CD4-positive, alpha-beta T cell treated with Interleukin-2 at 100 ng/mL for 4 hours (primary cell): Measurements from ENCODE around the gene CDC123.
"Not testable (repeated sequence)": the region's sequence is repeated elsewhere in the genome, so short reads cannot be mapped to it uniquely, and the experiment has no call there.

ENCODE experiments used
- DNase-seq: peaks from one replicate; pipeline ENCODE4 v3.0.0-alpha.2; 2020; ENCODE audit warnings: low spot score

CDC123 gene

GRCh38 chr10:12235796-12236195, 39.8 kb downstream of the CDC123 start:
- DNase-seq, result no peak

GRCh38 chr10:12237265-12238220, 41.6 kb downstream of the CDC123 start:
- DNase-seq, result no peak

DNA sequence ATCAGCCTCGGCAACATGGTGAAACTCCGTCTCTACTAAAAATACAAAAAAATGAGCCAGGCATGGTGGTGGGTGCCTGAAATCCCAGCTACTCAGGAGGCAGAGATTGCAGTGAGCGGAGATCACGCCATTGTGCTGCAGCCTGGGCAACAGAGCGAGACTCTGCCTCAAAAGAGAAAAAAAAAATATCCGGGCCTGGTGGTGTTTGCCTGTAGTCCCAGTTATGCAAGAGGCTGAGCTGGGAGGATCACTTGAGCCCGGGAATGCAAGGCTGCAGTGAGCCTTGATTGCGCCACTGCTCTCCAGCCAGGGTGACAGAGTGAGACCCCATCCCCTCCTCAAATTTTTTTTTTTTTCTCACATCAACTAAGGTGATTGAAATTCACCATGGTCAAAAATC, 42.8 kb downstream of the CDC123 start:
- no peak for DNase-seq

- DNase-seq, result no peak
Observed at GRCh38 chr10:12241810-12242529, 46.0 kb downstream of the CDC123 start.

GRCh38 chr10:12243864-12244620, 48.1 kb downstream of the CDC123 start:
- no peak for DNase-seq

- no peak for DNase-seq
Observed at GRCh38 chr10:12250181-12250580, 54.2 kb downstream of the CDC123 start.

DNA sequence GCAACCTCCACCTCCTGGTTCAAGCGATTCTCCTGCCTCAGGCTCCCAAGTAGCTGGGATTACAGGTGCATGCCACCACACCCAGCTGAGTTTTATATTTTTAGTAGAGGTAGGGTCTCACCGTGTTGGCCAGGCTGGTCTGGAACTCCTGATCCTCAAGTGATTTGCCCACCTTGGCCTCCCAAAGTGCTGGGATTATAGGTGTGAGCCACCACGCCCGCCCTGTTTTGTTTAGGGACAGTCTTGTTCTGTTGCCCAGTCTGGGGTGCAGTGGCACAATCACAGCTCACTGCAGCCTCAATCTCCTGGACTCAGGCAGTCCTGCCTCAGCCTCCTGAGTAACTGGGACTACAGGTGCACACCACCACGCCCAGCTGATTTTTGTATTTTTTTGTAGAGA, 54.7 kb downstream of the CDC123 start:
- not testable (repeated sequence) for DNase-seq

DNA sequence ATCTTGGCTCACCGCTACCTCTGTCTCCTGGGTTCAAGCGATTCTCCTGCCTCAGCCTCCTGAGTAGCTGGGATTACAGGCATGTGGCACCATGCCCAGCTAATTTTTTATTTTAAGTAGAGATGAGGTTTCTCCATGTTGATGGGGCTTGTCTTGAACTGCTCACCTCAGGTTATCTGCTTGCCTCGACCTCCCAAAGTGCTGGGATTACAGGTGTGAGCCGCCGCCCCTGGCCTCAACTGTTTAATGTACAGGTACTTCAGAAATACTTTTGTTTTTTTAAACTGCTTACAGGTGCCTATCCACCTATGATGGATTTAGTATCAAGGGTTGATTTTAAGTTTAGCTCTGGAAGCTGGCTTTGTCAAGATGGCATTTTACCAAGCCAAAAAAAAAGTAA, 55.6 kb downstream of the CDC123 start:
- no peak for DNase-seq

- no peak for DNase-seq
Observed at GRCh38 chr10:12252882-12253546, 57.0 kb downstream of the CDC123 start.

GRCh38 chr10:12255048-12255447, 59.1 kb downstream of the CDC123 start:
- no peak for DNase-seq

GRCh38 chr10:12259988-12260387, 64.0 kb downstream of the CDC123 start:
- DNase-seq, result no peak

GRCh38 chr10:12262278-12262981, 66.4 kb downstream of the CDC123 start:
- no peak for DNase-seq

- DNase-seq, result peak; percentile 71
Observed at GRCh38 chr10:12264204-12264940, 68.4 kb downstream of the CDC123 start.

- no peak for DNase-seq
Observed at GRCh38 chr10:12269056-12269455, 73.1 kb downstream of the CDC123 start.

DNA sequence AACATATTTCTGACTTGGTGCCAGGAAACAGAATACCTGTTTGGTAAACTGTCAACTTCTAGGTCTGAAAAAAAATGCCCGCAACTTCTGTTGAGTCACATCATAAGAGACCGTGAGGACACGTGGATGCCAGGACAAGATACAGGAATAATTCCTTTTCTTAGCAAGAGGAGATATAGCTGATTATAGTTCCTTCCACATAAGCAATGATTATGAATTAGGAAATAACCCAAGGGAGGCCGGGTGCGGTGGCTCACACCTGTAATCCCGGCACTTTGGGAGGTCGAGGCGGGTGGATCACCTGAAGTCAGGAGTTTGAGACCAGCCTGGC, 75.2 kb downstream of the CDC123 start:
- DNase-seq, result no peak

- not testable (repeated sequence) for DNase-seq
Observed at GRCh38 chr10:12277862-12278261, 81.9 kb downstream of the CDC123 start.

DNA sequence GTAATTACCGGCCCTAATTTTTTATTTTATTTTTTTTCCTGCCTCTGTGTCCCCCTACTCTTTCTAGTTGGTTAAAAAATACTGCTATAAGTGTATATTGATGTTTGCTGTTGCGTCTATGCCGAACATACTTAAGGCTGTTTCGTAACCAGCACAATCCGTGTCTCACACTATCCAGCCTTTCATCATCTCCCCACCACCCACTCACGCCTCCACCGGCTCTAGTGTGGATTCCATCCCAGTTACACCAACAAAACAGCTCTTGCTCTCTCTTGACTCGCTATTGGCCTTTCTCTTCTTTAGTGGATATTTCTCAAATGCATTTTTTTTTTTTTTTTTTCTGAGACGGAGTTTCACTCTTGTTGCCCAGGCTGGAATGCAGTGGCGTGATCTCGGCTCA, 83.3 kb downstream of the CDC123 start:
- no peak for DNase-seq

- no peak for DNase-seq
Observed at GRCh38 chr10:12287772-12288171, 91.8 kb downstream of the CDC123 start.

DNA sequence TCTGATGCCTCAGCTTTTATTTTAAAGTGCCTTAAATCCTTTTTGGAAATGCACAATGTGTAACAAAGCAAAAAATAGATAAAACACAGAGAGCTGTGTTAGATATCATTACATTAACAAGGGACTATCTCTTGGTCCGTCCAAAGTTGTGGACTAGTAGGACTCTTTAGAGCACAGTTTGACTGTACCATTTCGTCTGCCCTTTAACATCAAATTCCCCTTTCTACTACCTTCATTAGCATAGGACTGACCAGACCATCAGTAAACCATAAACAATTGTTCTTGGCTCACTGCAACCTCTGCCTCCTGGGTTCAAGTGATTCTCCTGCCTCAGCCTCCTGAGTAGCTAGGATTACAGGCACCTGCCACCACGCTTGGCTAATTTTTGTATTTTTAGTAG, 101.8 kb downstream of the CDC123 start:
- DNase-seq, result not testable (repeated sequence)

- no peak for DNase-seq
Observed at GRCh38 chr10:12299222-12299965, 103.4 kb downstream of the CDC123 start.
